HK-2 (cell line): ENCODE data around the gene SERINC3.
A peak's percentile ranks its signal among the peaks of the same experiment; 100 is the strongest.
"Not testable (repeated sequence)": the region's sequence is repeated elsewhere in the genome, so short reads cannot be mapped to it uniquely, and the experiment has no call there.

Experiments used
- DNase-seq: peaks from one replicate; pipeline ENCODE4 v3.0.0-alpha.2; 2018; ENCODE audit not compliant: unreplicated experiment

SERINC3 gene

DNA sequence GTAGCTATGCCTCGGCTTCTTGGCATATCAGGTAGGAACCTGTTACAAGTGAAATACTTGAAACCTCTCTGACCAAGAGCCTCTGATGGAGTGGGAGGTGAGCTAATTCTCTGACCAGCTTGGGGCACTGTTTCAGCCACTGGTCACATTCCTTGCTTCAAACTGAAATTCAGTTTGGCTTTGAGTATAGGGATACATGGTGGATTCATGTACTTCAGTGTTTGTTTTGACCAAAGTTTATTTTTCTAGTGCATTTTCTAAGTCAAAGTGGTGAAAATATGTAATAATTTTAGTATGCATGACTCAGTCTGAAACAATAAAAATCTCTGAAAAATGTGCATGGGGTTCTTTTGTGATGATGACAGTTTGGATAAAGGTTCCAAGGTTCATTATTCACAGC lies 27.6 kb downstream of the SERINC3 start:
- no peak for DNase-seq

- DNase-seq: no peak
Observed at GRCh38 chr20:44491635-44492395, 30.1 kb downstream of the SERINC3 start.

- no peak for DNase-seq
Observed at GRCh38 chr20:44489931-44490330, 31.9 kb downstream of the SERINC3 start.

DNA sequence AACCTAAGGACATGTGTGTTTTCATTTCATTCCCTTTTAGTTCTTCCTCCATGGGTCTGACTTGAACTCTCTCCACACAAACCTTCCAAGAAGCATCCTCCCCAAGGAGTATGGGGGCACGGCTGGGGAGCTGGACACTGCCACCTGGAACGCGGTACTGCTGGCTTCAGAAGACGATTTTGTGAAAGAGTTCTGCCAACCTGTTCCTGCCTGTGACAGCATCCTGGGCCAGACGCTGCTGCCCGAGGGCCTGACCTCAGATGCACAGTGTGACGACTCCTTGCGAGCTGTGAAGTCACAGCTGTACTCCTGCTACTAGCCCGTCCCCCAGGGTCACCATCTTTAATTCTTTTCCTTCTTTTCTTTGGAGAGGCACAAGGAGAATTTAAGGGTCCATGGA lies 32.6 kb downstream of the SERINC3 start:
- no peak for DNase-seq

DNA sequence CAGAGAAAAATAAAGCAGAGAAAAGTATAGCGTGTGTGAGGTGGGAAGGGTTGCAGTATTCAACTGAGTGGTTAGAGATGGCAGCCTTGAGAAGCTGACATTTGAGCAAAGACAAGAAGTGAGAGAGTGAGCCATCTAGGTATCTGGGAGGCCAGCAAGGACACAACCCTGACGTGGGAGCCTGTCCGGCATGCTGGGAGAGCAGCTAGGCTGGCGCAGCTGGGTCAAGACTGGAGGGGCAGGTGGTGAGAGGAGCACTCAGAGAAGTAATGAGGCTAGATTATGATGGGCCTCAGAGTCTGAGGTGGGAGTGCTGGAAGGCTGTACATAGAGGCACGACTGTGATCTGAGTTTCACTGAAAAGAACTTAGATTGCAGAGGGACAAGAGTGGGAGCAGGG lies 33.3 kb downstream of the SERINC3 start:
- DNase-seq: no peak

DNA sequence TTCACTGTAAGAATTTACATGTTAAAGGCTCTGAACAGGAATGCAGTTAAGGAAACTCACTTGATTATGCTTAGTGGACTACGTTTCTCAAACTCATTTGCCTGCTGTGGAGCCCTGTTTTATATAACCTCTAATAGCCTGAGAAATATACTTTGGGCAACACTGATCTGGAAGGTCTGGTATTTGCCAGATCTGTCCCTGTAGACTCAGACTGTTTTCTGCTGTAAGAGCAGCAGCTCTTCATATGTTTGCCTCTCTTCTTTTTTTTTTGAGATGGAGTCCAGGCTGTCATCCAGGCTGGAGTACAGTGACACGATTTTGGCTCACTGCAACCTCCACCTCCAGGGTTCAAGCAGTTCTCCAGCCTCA lies 36.1 kb downstream of the SERINC3 start:
- DNase-seq: no peak

GRCh38 chr20:44485078-44485829 lies 36.6 kb downstream of the SERINC3 start:
- DNase-seq: no peak

- no peak for DNase-seq
Observed at GRCh38 chr20:44483112-44483511, 38.8 kb downstream of the SERINC3 start.

DNA sequence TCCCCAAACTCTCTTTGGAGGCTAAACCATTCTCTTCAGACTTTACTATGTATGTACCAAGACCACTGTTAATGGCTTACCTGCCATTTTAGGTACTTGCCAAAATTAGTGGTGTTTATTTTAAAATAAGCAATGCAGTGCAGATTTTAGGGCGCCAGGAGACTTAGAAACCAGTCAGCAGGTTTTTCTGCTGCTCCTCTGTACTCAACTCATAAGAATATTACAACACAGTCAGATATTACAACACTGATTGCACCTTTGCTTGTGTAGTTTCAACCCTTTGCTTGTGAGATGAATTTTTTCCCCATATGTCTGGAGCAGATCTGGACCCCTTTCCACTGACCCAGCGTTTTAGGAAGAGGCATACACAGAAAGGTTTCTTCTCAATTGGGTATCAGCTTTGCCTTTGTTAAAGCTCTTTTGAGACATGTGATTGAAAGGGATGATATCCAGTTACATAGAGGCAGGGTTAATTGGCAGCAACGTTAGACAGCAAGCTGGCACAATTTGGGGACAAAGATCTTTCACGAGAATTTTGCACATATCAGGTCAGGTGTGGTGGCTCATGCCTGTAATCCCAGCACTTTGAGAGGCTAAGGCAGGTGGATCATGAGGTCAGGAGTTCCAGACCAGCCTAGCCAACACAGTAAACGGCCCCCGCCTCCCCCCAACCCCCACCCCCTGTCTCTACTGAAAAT lies 40.0 kb downstream of the SERINC3 start:
- DNase-seq: no peak

GRCh38 chr20:44480097-44480496 lies 41.8 kb downstream of the SERINC3 start:
- DNase-seq: no peak

- DNase-seq: no peak
Observed at GRCh38 chr20:44479643-44480042, 42.2 kb downstream of the SERINC3 start.

GRCh38 chr20:44478206-44478605 lies 43.7 kb downstream of the SERINC3 start:
- no peak for DNase-seq

GRCh38 chr20:44477151-44477550 lies 44.7 kb downstream of the SERINC3 start:
- no peak for DNase-seq

DNA sequence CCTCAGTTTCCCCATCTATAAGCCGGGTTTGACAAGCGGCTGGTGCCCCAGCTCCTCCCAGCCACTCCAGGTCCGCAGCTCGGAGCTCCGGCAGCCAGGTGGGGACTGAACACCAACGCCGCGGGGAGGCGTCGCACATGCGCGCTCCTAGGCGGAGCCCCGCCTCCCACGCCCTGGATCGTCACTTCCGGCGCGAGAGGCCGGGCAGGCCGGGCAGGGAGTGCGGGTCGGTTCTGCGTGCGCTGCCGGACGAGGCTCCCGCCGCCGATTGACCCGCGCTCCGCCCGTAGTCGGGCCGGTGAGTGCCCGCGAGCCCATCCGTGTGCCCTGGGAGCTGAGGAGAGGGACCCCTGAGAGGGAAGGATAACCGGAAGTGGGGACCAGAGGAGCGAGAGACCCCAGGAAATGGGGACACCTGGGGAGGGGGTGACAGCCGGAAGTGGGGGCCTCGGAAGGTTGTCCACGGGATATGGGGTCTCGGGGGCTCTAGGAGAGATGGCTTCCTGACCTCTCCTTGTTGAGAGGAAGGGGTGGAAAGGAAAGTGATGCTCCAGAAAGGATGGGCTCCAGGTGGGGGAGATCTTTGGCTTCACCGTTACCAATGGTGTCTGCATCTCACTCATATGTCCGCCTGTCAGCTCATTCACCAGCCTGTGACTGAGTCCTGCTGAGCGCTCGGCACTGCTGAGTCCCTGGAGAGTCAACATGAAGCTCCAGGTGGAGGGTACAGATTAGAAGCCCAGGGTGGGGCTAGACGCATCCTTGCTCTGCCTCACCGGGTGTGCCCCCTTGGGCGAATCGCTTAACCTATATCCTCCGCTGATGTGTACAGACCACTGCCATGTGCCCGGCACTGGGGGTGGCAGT lies 45.9 kb downstream of the SERINC3 start, which contains the start of gene TTPAL:
TTPAL (plus strand) TSS at position 181 of the 867 bp plus-strand sequence. CDS start 4,126 bp downstream, outside the sequence.
- DNase-seq: peak; percentile 92

- DNase-seq: no peak
Observed at GRCh38 chr20:44475372-44475693, 46.5 kb downstream of the SERINC3 start.

GRCh38 chr20:44472283-44472682 lies 49.6 kb downstream of the SERINC3 start:
- DNase-seq: not testable (repeated sequence)

DNA sequence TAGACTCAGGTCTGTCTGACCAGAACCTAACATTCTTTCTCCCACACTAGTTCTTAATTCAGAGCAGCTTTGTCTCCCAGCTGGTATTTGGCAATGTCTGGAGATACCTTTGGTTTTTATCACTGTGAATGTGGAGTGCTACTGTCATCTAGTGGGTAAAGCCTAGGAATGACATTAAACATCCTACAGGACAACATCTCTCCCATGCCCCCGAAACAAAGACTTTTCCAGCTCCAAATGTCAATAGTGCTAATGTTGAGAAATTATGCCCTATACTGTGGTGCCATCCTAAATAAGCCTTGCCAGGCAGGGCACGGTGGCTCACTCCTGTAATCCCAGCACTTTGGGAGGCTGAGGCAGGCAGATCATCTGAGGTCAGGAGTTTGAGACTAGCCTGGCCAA lies 50.4 kb downstream of the SERINC3 start:
- no peak for DNase-seq

DNA sequence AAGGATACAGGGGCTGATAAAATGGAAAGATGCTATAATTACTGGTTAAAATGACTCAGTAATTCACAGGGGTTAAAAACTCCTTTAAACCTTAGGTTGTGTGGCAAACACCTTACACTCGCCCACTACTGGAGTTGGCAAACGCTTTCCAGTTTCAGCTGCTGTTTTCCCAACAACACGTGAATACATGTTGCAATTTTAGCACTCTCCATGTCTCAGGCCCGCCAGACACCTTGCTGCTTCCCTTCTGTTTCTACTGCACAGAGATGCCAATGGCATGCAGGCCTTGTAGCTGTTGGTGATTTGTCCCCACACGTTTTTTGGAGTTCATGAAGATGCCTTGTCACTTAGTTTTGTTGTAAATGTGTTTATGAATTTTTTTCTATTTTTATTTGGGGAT lies 51.5 kb downstream of the SERINC3 start:
- DNase-seq: no peak

DNA sequence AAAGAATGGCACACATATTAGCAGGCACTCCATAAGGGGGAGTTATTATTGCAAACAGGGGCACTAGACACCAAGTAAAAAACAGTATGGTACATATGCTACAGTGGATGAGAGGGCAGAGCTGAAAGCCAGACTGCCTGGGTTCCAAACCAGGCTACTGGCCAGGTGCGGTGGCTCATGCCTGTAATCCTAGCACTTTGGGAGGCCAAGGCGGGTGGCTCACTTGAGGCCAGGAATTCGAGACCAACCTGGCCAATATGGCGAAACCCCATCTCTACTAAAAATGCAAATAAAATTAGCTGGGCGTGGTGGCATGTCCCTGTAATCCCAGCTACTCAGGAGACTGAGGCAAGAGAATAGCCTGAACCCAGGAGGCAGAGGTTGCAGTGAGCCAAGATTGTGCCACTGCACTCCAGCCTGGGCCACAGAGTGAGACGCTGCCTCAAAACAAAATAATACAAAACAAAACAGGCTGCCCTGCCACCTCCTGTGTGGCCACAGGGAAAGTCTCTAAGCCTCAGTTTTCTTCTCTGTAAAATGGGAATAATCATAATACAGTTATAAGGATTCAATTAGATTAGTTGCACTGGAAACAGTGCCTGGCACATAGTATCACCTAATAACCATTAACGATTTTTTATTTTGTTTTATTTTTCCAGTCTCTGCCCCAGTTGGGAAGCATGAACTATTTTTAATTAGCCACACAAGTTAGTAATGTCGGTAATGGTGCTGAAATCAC lies 53.7 kb downstream of the SERINC3 start:
- no peak for DNase-seq

- DNase-seq: no peak
Observed at GRCh38 chr20:44467289-44467883, 54.5 kb downstream of the SERINC3 start.
